Duodenal mucosa (tissue), 2 donors: ENCODE measurements around the gene ROBO2.

Experiments used
- H3K27ac ChIP-seq: one replicate; pipeline ENCODE4 v1.7.0; 2013; ENCODE audit warnings: low read depth, low read length
- H3K27me3 ChIP-seq, 2 donors: one replicate each; pipeline ENCODE4 v1.7.0; 2013; ENCODE audit warnings: low read length in 2 of 2, control low read depth in 1 of 2; ENCODE audit not compliant: insufficient read depth in 2 of 2, control insufficient read depth in 1 of 2
- H3K36me3 ChIP-seq, 2 donors: one replicate each; pipeline ENCODE4 v1.7.0; 2013; ENCODE audit warnings: low read length in 2 of 2, control low read depth in 1 of 2; ENCODE audit not compliant: insufficient read depth in 2 of 2, control insufficient read depth in 1 of 2
- H3K4me1 ChIP-seq, 2 donors: one replicate each; pipeline ENCODE4 v1.7.0; 2013; ENCODE audit warnings: low read length in 2 of 2, control low read depth in 1 of 2; ENCODE audit not compliant: insufficient read depth in 2 of 2, control insufficient read depth in 1 of 2
- H3K4me3 ChIP-seq, 2 donors: one replicate each; pipeline ENCODE4 v1.7.0; 2013; ENCODE audit warnings: low read length in 2 of 2, low read depth in 1 of 2
- H3K9ac ChIP-seq, 2 donors: one replicate each; pipeline ENCODE4 v1.7.0; 2013; ENCODE audit warnings: low read length in 2 of 2, low read depth in 1 of 2
- H3K9me3 ChIP-seq, 2 donors: one replicate each; pipeline ENCODE4 v1.7.0; 2013; ENCODE audit warnings: low read length in 2 of 2, control low read depth in 1 of 2; ENCODE audit not compliant: control insufficient read depth in 1 of 2

The ROBO2 gene

GRCh38 chr3:77468626-77469020, 428.7 kb downstream of the ROBO2 start:
- H3K4me1 ChIP-seq, result no peaks in the 10 kb centered on the region
- no peaks in the 10 kb centered on the region for H3K27me3 ChIP-seq
- no peak overlapping the region for H3K9ac ChIP-seq
- no peaks in the 10 kb centered on the region for H3K36me3 ChIP-seq
- peaks cover 0 to 4% of the 10 kb centered on the region in 2 donors for H3K9me3 ChIP-seq
- no peak overlapping the region for H3K27ac ChIP-seq
- no peak overlapping the region for H3K4me3 ChIP-seq

GRCh38 chr3:77475507-77475906, 435.6 kb downstream of the ROBO2 start:
- Histone ChIP-seq H3K4me3 (no peak overlapping the region), H3K27ac (no peak overlapping the region), H3K9ac (no peak overlapping the region), H3K4me1 (no peaks in the 10 kb centered on the region), H3K27me3 (no peaks in the 10 kb centered on the region), H3K36me3 (no peaks in the 10 kb centered on the region), H3K9me3 (peaks cover 0 to 4% of the 10 kb centered on the region in 2 donors)

GRCh38 chr3:77479021-77479420, 439.1 kb downstream of the ROBO2 start:
- no peak overlapping the region for H3K4me3 ChIP-seq
- no peaks in the 10 kb centered on the region for H3K27me3 ChIP-seq

GRCh38 chr3:77489216-77489615, 449.3 kb downstream of the ROBO2 start:
- H3K27ac ChIP-seq, result no peak overlapping the region
- H3K4me3 ChIP-seq, result no peak overlapping the region
- H3K4me1 ChIP-seq, result no peaks in the 10 kb centered on the region
- peaks cover 0 to 3% of the 10 kb centered on the region in 2 donors for H3K9me3 ChIP-seq
- H3K36me3 ChIP-seq, result no peaks in the 10 kb centered on the region
- H3K27me3 ChIP-seq, result no peaks in the 10 kb centered on the region
- no peak overlapping the region for H3K9ac ChIP-seq

More at GRCh38 chr3:77479021-77479420, 439.1 kb downstream of the ROBO2 start:
- no peaks in the 10 kb centered on the region for H3K9me3 ChIP-seq
- H3K36me3 ChIP-seq, result no peaks in the 10 kb centered on the region
- no peaks in the 10 kb centered on the region for H3K4me1 ChIP-seq
- H3K9ac ChIP-seq, result no peak overlapping the region
- no peak overlapping the region for H3K27ac ChIP-seq

- no peak overlapping the region for H3K4me3 ChIP-seq
Measured at GRCh38 chr3:77491961-77492360, 452.1 kb downstream of the ROBO2 start.

GRCh38 chr3:77500721-77501120, 460.8 kb downstream of the ROBO2 start:
- no peaks in the 10 kb centered on the region for H3K36me3 ChIP-seq
- H3K9ac ChIP-seq, result no peak overlapping the region
- no peaks in the 10 kb centered on the region for H3K4me1 ChIP-seq
- no peaks in the 10 kb centered on the region for H3K9me3 ChIP-seq
- H3K4me3 ChIP-seq, result no peak overlapping the region
- H3K27me3 ChIP-seq, result no peaks in the 10 kb centered on the region
- H3K27ac ChIP-seq, result no peak overlapping the region

More at GRCh38 chr3:77491961-77492360, 452.1 kb downstream of the ROBO2 start:
- no peaks in the 10 kb centered on the region for H3K27me3 ChIP-seq
- peaks cover 0 to 3% of the 10 kb centered on the region in 2 donors for H3K9me3 ChIP-seq
- H3K9ac ChIP-seq, result no peak overlapping the region
- H3K27ac ChIP-seq, result no peak overlapping the region
- no peaks in the 10 kb centered on the region for H3K4me1 ChIP-seq
- H3K36me3 ChIP-seq, result no peaks in the 10 kb centered on the region

- H3K9me3 ChIP-seq, result no peaks in the 10 kb centered on the region
- no peaks in the 10 kb centered on the region for H3K4me1 ChIP-seq
- H3K27me3 ChIP-seq, result no peaks in the 10 kb centered on the region
- H3K36me3 ChIP-seq, result no peaks in the 10 kb centered on the region
- H3K27ac ChIP-seq, result no peak overlapping the region
- H3K4me3 ChIP-seq, result no peak overlapping the region
- H3K9ac ChIP-seq, result no peak overlapping the region
Measured at GRCh38 chr3:77506384-77506783, 466.5 kb downstream of the ROBO2 start.

- no peak overlapping the region for H3K9ac ChIP-seq
- no peaks in the 10 kb centered on the region for H3K9me3 ChIP-seq
- no peak overlapping the region for H3K27ac ChIP-seq
- H3K27me3 ChIP-seq, result no peaks in the 10 kb centered on the region
- H3K36me3 ChIP-seq, result no peaks in the 10 kb centered on the region
- H3K4me3 ChIP-seq, result no peak overlapping the region
- no peaks in the 10 kb centered on the region for H3K4me1 ChIP-seq
Measured at GRCh38 chr3:77513542-77513941, 473.6 kb downstream of the ROBO2 start.

GRCh38 chr3:77514766-77515165, 474.9 kb downstream of the ROBO2 start:
- Histone ChIP-seq H3K9ac (no peak overlapping the region), H3K27ac (no peak overlapping the region), H3K27me3 (no peaks in the 10 kb centered on the region), H3K4me1 (no peaks in the 10 kb centered on the region), H3K9me3 (no peaks in the 10 kb centered on the region), H3K4me3 (no peak overlapping the region), H3K36me3 (no peaks in the 10 kb centered on the region)

- Histone ChIP-seq H3K27ac (no peak overlapping the region), H3K27me3 (no peaks in the 10 kb centered on the region), H3K4me1 (no peaks in the 10 kb centered on the region), H3K9ac (no peak overlapping the region), H3K4me3 (no peak overlapping the region), H3K9me3 (no peaks in the 10 kb centered on the region), H3K36me3 (no peaks in the 10 kb centered on the region)
Measured at GRCh38 chr3:77524463-77524862, 484.6 kb downstream of the ROBO2 start.
